ENCODE data around the gene ELK4.

The ELK4 gene

GRCh38 chr1:205610036-205610435 lies 21.8 kb downstream of the ELK4 start:
- Histone ChIP-seq H3K4me3 (no peak overlapping the region), H3K9me3 (no peaks in the 10 kb centered on the region), H3K27me3 (no peaks in the 10 kb centered on the region), H3K27ac (no peak overlapping the region), H3K36me3 (peaks cover 21 to 32% (median 24%) of the 10 kb centered on the region in 3 donors), H3K4me1 (peaks cover 0 to 4% (median 0%) of the 10 kb centered on the region in 4 donors)
- intact Hi-C loops (cut with DNase I; ENCODE audit: low total_unique reads) = no loop called here
- no peak for DNase-seq
- no peak for TF ChIP-seq CTCF (IDR thresholded peaks at IDR 0.05)

GRCh38 chr1:205604825-205605505 lies 26.8 kb downstream of the ELK4 start:
- Histone ChIP-seq H3K4me3 (no peak overlapping the region), H3K27ac (no peak overlapping the region), H3K4me1 (peaks cover 0 to 7% (median 5%) of the 10 kb centered on the region in 4 donors), H3K9me3 (no peaks in the 10 kb centered on the region), H3K27me3 (no peaks in the 10 kb centered on the region), H3K36me3 (peaks cover 0 to 13% (median 11%) of the 10 kb centered on the region in 3 donors)
- no peak for DNase-seq
- intact Hi-C loops (cut with DNase I; ENCODE audit: low total_unique reads) = no loop called here
- no peak for TF ChIP-seq CTCF (IDR thresholded peaks at IDR 0.05)

- no peak for TF ChIP-seq CTCF (IDR thresholded peaks at IDR 0.05)
- Histone ChIP-seq H3K36me3 (peaks cover 0 to 13% (median 11%) of the 10 kb centered on the region in 3 donors), H3K9me3 (no peaks in the 10 kb centered on the region), H3K4me3 (no peak overlapping the region), H3K4me1 (peaks cover 0 to 16% (median 14%) of the 10 kb centered on the region in 4 donors), H3K27me3 (no peaks in the 10 kb centered on the region), H3K27ac (no peak overlapping the region)
- no peak for DNase-seq
- intact Hi-C loops (cut with DNase I; ENCODE audit: low total_unique reads) = no loop called here
These were observed 27.8 kb downstream of the ELK4 start for GRCh38 chr1:205604059-205604458.

GRCh38 chr1:205601205-205601604 lies 30.6 kb downstream of the ELK4 start:
- TF ChIP-seq CTCF (IDR thresholded peaks at IDR 0.05) = no peak
- H3K36me3 ChIP-seq = peaks cover 0 to 6% (median 4%) of the 10 kb centered on the region in 3 donors

GRCh38 chr1:205600085-205600484 lies 31.7 kb downstream of the ELK4 start:
- Histone ChIP-seq H3K4me1 (peaks cover 0 to 32% (median 29%) of the 10 kb centered on the region in 4 donors), H3K9me3 (no peaks in the 10 kb centered on the region), H3K27me3 (no peaks in the 10 kb centered on the region), H3K27ac (peak overlapping the region; percentile 8 to 66), H3K4me3 (no peak overlapping the region), H3K36me3 (no peaks in the 10 kb centered on the region)
- no peak for TF ChIP-seq CTCF (IDR thresholded peaks at IDR 0.05)
- intact Hi-C loops (cut with DNase I; ENCODE audit: low total_unique reads) = no loop called here
- DNase-seq = no peak

More at GRCh38 chr1:205601205-205601604, 30.6 kb downstream of the ELK4 start:
- H3K27ac ChIP-seq = no peak overlapping the region
- no peaks in the 10 kb centered on the region for H3K9me3 ChIP-seq
- no peaks in the 10 kb centered on the region for H3K27me3 ChIP-seq
- DNase-seq = no peak
- peaks cover 0 to 32% (median 29%) of the 10 kb centered on the region in 4 donors for H3K4me1 ChIP-seq
- H3K4me3 ChIP-seq = no peak overlapping the region
- intact Hi-C loops (cut with DNase I; ENCODE audit: low total_unique reads) = no loop called here
